H9 (cell line): ENCODE measurements around the gene ENOX1. TPM values are rescaled to one million over a fixed set of nuclear protein-coding genes. Genes with fewer than 3 reads are reported as not detected.

ENCODE experiments used
- DNase-seq: peaks from one replicate; pipeline ENCODE4 v3.0.0-alpha.2; 2017
- H2AFZ ChIP-seq: one replicate; pipeline ENCODE4 v1.6.1; 2013; ENCODE audit warnings: mild to moderate bottlenecking, low read length, control low read depth, moderate library complexity
- H2AK5ac ChIP-seq: 2 replicates; pipeline ENCODE4 v1.6.1; 2013; ENCODE audit warnings: low read length, control low read depth, mixed read lengths; ENCODE audit not compliant: insufficient read length
- H2BK120ac ChIP-seq: one replicate; pipeline ENCODE4 v1.6.1; 2013; ENCODE audit warnings: low read depth, mild to moderate bottlenecking, low read length, control low read depth, inconsistent platforms; ENCODE audit not compliant: poor library complexity, severe bottlenecking
- H2BK12ac ChIP-seq: 2 replicates; pipeline ENCODE4 v1.6.1; 2013; ENCODE audit warnings: low read length, control low read depth, mixed read lengths, low read depth; ENCODE audit not compliant: insufficient read length
- H2BK15ac ChIP-seq: 2 replicates; pipeline ENCODE4 v1.6.1; 2013; ENCODE audit warnings: low read depth, low read length, control low read depth
- H2BK20ac ChIP-seq: one replicate; pipeline ENCODE4 v1.6.1; 2013; ENCODE audit warnings: low read depth, mild to moderate bottlenecking, low read length, control low read depth, inconsistent platforms; ENCODE audit not compliant: poor library complexity, severe bottlenecking
- H2BK5ac ChIP-seq: 2 replicates; pipeline ENCODE4 v1.6.1; 2013; ENCODE audit warnings: low read length, control low read depth, mixed read lengths; ENCODE audit not compliant: insufficient read length
- H3K14ac ChIP-seq: 2 replicates; pipeline ENCODE4 v1.6.1; 2013; ENCODE audit warnings: low read length, control low read depth; ENCODE audit not compliant: insufficient read depth
- H3K18ac ChIP-seq: 2 replicates; pipeline ENCODE4 v1.6.1; 2013; ENCODE audit warnings: low read depth, mild to moderate bottlenecking, mixed read lengths, low read length, control low read depth; ENCODE audit not compliant: insufficient read length
- H3K23ac ChIP-seq: 2 replicates; pipeline ENCODE4 v1.6.1; 2013; ENCODE audit warnings: low read length, control low read depth, mixed read lengths, low read depth; ENCODE audit not compliant: insufficient read length
- H3K23me2 ChIP-seq: 2 replicates; pipeline ENCODE4 v1.6.1; 2013; ENCODE audit warnings: low read depth, mild to moderate bottlenecking, mixed read lengths, low read length, control low read depth; ENCODE audit not compliant: insufficient read length, poor library complexity, severe bottlenecking
- H3K27ac ChIP-seq: 2 replicates; pipeline ENCODE4 v1.5.1; 2013; ENCODE audit warnings: low read length, control low read depth, mixed read lengths, low read depth; ENCODE audit not compliant: insufficient read length
- H3K27me3 ChIP-seq: 2 replicates; pipeline ENCODE4 v1.6.1; 2013; ENCODE audit warnings: low read length, control low read depth, inconsistent platforms; ENCODE audit not compliant: insufficient read depth
- H3K4ac ChIP-seq: 2 replicates; pipeline ENCODE4 v1.6.1; 2013; ENCODE audit warnings: low read depth, mild to moderate bottlenecking, control low read depth, inconsistent platforms, low read length, moderate library complexity
- H3K4me1 ChIP-seq: 2 replicates; pipeline ENCODE4 v1.6.1; 2013; ENCODE audit warnings: low read length, control low read depth, inconsistent platforms; ENCODE audit not compliant: insufficient read depth
- H3K4me2 ChIP-seq: 2 replicates; pipeline ENCODE4 v1.6.1; 2013; ENCODE audit warnings: low read length, control low read depth, mixed read lengths; ENCODE audit not compliant: insufficient read length, insufficient read depth
- H3K56ac ChIP-seq: 2 replicates; pipeline ENCODE4 v1.6.1; 2013; ENCODE audit warnings: low read depth, mild to moderate bottlenecking, mixed read lengths, low read length, control low read depth; ENCODE audit not compliant: insufficient read length
- H3K79me1 ChIP-seq: 2 replicates; pipeline ENCODE4 v1.6.1; 2013; ENCODE audit warnings: low read depth, mild to moderate bottlenecking, moderate library complexity, low read length, control low read depth, inconsistent platforms; ENCODE audit not compliant: insufficient read depth, poor library complexity, severe bottlenecking
- H3K79me2 ChIP-seq: 2 replicates; pipeline ENCODE4 v1.6.1; 2013; ENCODE audit warnings: low read length, control low read depth, inconsistent platforms; ENCODE audit not compliant: insufficient read depth
- H3K9ac ChIP-seq: 2 replicates; pipeline ENCODE4 v1.6.1; 2013; ENCODE audit warnings: low read length, control low read depth, mixed read lengths; ENCODE audit not compliant: insufficient read length; ENCODE audit errors: extremely low read depth
- H3K9me3 ChIP-seq: one replicate; pipeline ENCODE4 v1.6.1; 2013; ENCODE audit warnings: low read depth, low read length, inconsistent platforms; ENCODE audit not compliant: control insufficient read depth
- H3T11ph ChIP-seq: one replicate; pipeline ENCODE4 v1.6.1; 2013; ENCODE audit warnings: mild to moderate bottlenecking, low read length, control low read depth, inconsistent platforms
- H4K20me1 ChIP-seq: one replicate; pipeline ENCODE4 v1.6.1; 2013; ENCODE audit not compliant: control insufficient read depth, insufficient read length, insufficient read depth
- H4K5ac ChIP-seq: 2 replicates; pipeline ENCODE4 v1.6.1; 2013; ENCODE audit warnings: low read depth, mild to moderate bottlenecking, mixed read lengths, low read length, control low read depth; ENCODE audit not compliant: insufficient read length
- H4K8ac ChIP-seq: replicated peaks from 2 replicates; pipeline ENCODE4 v1.6.1; 2013; ENCODE audit warnings: low read length, control low read depth, mixed read lengths, low read depth; ENCODE audit not compliant: insufficient read length
- H4K91ac ChIP-seq: 2 replicates; pipeline ENCODE4 v1.6.1; 2013; ENCODE audit warnings: low read depth, mild to moderate bottlenecking, moderate library complexity, mixed read lengths, low read length, control low read depth; ENCODE audit not compliant: insufficient read length
- H3K27ac Mint-ChIP-seq, 3 experiments: 2 replicates in 2 of 3; 3 replicates in 1 of 3; pipeline ENCODE4 v1.8.0; 2020 to 2021; ENCODE audit warnings: mixed read lengths in 3 of 3, mild to moderate bottlenecking in 1 of 3, moderate library complexity in 1 of 3
- H3K27me3 Mint-ChIP-seq: 2 replicates; pipeline ENCODE4 v1.8.0; 2021; ENCODE audit warnings: low read depth, mild to moderate bottlenecking, moderate library complexity, mixed read lengths
- H3K36me3 Mint-ChIP-seq, 3 experiments: 2 replicates in 2 of 3; 3 replicates in 1 of 3; pipeline ENCODE4 v1.8.0; 2020 to 2021; ENCODE audit warnings: low read depth in 3 of 3, mixed read lengths in 3 of 3; ENCODE audit not compliant: insufficient read depth in 1 of 3
- H3K4me1 Mint-ChIP-seq, 2 experiments: 2 replicates each; pipeline ENCODE4 v1.8.0; 2020; ENCODE audit warnings: mixed read lengths in 2 of 2
- H3K4me3 Mint-ChIP-seq, 2 experiments: 2 replicates in 1 of 2; 3 replicates in 1 of 2; pipeline ENCODE4 v1.8.0; 2020 to 2021; ENCODE audit warnings: mild to moderate bottlenecking in 2 of 2, mixed read lengths in 2 of 2, moderate library complexity in 1 of 2
- H3K9me3 Mint-ChIP-seq, 2 experiments: 2 replicates in 1 of 2; 3 replicates in 1 of 2; pipeline ENCODE4 v1.8.0; 2020; ENCODE audit warnings: mild to moderate bottlenecking in 2 of 2, mixed read lengths in 2 of 2, moderate library complexity in 1 of 2
- CTCF ChIP-seq: fragments of 200-600 bp; sonication (generic); conservative IDR thresholded peaks from 3 replicates; pipeline ENCODE4 v1.8.0; 2021; ENCODE audit warnings: antibody characterized with exemption, mild to moderate bottlenecking
- WGBS: extraction: QIAGEN DNeasy Blood & Tissue Kit; methylation state at CpG from one replicate; pipeline ENCODE4 v1.1.7; 2013; ENCODE audit warnings: missing lambda C conversion rate, low lambda C conversion rate, mixed read lengths; ENCODE audit not compliant: insufficient read length; ENCODE audit errors: extremely low coverage; 5-methylcytosine and 5-hydroxymethylcytosine counted together
- total RNA-seq: library from RNA; stranded (reverse); gene quantifications from 2 replicates; pipeline ENCODE4 v1.2.1, GENCODE V29; 2021

The ENOX1 gene
- total RNA-seq, 1 experiment from 2014 or later = 0.24 TPM

- no peak for DNase-seq
- H2BK120ac ChIP-seq = no peak overlapping the region
- H4K8ac ChIP-seq = no peak overlapping the region
- Mint-ChIP-seq H3K27me3 (no peaks in the 10 kb centered on the region), H3K36me3 (no peaks in the 10 kb centered on the region), H3K4me3 (no peak overlapping the region), H3K9me3 (no peaks in the 10 kb centered on the region), H3K4me1 (peaks cover 7 to 9% of the 10 kb centered on the region in 2 experiments), H3K27ac (no peak overlapping the region)
- TF ChIP-seq CTCF = no peak
- no peak overlapping the region for H3K4ac ChIP-seq
- no peak overlapping the region for H2BK20ac ChIP-seq
- H2AFZ ChIP-seq = no peak overlapping the region
- no peak overlapping the region for H3K56ac ChIP-seq
- H3K79me2 ChIP-seq = no peaks in the 10 kb centered on the region
- no peak overlapping the region for H3K4me2 ChIP-seq
- H3K9me3 ChIP-seq = no peaks in the 10 kb centered on the region
- no peak overlapping the region for H2AK5ac ChIP-seq
- H4K5ac ChIP-seq = no peak overlapping the region
- H2BK12ac ChIP-seq = no peak overlapping the region
- no peaks in the 10 kb centered on the region for H3K79me1 ChIP-seq
- H3K14ac ChIP-seq = no peak overlapping the region
- H4K91ac ChIP-seq = no peak overlapping the region
- H3K27me3 ChIP-seq = no peaks in the 10 kb centered on the region
- no peak overlapping the region for H3K18ac ChIP-seq
- no peak overlapping the region for H3T11ph ChIP-seq
- no CpG with 5 or more reads among the region's 4 CpGs for WGBS
- H4K20me1 ChIP-seq = no peaks in the 10 kb centered on the region
- H3K9ac ChIP-seq = no peak overlapping the region
- no peak overlapping the region for H3K23ac ChIP-seq
- H3K27ac ChIP-seq = no peak overlapping the region
- no peak overlapping the region for H2BK15ac ChIP-seq
- no peaks in the 10 kb centered on the region for H3K23me2 ChIP-seq
- H3K4me1 ChIP-seq = no peaks in the 10 kb centered on the region
- H2BK5ac ChIP-seq = no peak overlapping the region
Observed at GRCh38 chr13:43390619-43391018, 396.2 kb downstream of the ENOX1 start.
